ENCODE results near the gene ZC3H18.

The ZC3H18 gene

DNA sequence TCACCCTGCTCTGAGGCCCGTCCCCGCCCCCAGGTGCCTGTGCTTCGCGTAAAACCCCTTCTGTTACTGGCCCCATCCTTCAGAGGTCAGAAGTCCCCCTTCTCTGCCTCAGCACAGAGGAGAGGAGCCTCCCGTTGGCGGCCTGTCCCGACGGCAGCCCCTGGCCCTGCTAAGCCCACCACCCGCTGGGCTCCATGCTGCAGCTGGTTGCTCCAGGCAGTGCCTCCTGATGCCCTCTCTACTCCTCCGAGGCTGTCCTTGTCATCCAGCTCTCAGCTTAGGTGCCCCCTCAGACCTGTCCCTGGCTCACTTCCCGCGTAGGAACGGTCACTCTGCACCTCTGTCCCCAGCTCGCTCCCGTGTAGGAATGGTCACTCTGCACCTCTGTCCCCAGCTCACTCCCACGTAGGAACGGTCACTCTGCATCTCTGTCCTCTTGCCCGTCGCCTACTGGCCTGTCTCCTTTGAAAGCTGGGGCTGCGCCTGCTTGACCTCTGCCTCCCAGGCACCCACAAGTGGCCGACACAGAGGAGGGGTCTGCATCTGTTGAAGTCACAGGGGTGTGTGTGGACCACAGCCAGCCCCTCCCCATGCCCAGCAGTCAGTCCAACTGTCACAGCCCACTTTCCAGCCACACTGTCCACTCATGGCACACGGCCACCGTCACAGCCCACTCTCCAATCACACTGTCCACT is 31.7 kb upstream of the ZC3H18 start:
- no peak for DNase-seq (ENCODE audit: low read depth)
- H3K4me3 ChIP-seq (ENCODE audit: low read depth, low read length) = no peak overlapping the region
- TF ChIP-seq, protein P1, sequence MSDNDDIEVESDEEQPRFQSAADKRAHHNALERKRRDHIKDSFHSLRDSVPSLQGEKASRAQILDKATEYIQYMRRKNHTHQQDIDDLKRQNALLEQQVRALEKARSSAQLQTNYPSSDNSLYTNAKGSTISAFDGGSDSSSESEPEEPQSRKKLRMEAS (IDR thresholded peaks at IDR 0.05; ENCODE audit: low read depth, low read length) = no peak
- TF ChIP-seq MYC (IDR thresholded peaks at IDR 0.05; ENCODE audit: low read depth, low read length) (no peak), POLR2A (IDR thresholded peaks at IDR 0.05; ENCODE audit: extremely low read depth, insufficient read length) (no peak)
- TF ChIP-seq, protein P2, sequence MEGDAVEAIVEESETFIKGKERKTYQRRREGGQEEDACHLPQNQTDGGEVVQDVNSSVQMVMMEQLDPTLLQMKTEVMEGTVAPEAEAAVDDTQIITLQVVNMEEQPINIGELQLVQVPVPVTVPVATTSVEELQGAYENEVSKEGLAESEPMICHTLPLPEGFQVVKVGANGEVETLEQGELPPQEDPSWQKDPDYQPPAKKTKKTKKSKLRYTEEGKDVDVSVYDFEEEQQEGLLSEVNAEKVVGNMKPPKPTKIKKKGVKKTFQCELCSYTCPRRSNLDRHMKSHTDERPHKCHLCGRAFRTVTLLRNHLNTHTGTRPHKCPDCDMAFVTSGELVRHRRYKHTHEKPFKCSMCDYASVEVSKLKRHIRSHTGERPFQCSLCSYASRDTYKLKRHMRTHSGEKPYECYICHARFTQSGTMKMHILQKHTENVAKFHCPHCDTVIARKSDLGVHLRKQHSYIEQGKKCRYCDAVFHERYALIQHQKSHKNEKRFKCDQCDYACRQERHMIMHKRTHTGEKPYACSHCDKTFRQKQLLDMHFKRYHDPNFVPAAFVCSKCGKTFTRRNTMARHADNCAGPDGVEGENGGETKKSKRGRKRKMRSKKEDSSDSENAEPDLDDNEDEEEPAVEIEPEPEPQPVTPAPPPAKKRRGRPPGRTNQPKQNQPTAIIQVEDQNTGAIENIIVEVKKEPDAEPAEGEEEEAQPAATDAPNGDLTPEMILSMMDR (IDR thresholded peaks at IDR 0.05; ENCODE audit: low read depth, low read length) = no peak

DNA sequence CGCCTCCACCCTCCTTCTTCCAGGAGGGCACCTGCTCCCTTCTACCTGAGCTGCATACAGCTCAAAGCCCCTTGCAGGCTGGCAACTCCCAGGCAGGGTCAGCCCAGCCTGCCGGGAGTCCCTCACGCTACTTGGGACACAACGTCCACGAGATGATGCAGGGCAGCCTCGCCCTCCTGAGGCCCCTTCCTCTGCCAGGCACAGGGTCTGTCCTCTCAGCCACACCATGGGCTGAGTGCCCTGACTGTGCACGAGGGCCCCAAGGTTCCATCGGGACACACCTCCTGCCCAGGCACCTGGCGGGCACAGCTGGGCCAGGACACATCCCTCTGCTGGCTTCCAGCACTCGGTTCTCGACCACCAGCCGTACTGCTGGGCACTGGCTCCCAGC is 30.9 kb upstream of the ZC3H18 start:
- TF ChIP-seq, protein P2 (IDR thresholded peaks at IDR 0.05; ENCODE audit: low read depth, low read length) = no peak
- TF ChIP-seq MYC (IDR thresholded peaks at IDR 0.05; ENCODE audit: low read depth, low read length) (no peak), POLR2A (IDR thresholded peaks at IDR 0.05; ENCODE audit: extremely low read depth, insufficient read length) (no peak)
- TF ChIP-seq, protein P1 (IDR thresholded peaks at IDR 0.05; ENCODE audit: low read depth, low read length) = no peak
- no peak for DNase-seq (ENCODE audit: low read depth)
- H3K4me3 ChIP-seq (ENCODE audit: low read depth, low read length) = no peak overlapping the region

DNA sequence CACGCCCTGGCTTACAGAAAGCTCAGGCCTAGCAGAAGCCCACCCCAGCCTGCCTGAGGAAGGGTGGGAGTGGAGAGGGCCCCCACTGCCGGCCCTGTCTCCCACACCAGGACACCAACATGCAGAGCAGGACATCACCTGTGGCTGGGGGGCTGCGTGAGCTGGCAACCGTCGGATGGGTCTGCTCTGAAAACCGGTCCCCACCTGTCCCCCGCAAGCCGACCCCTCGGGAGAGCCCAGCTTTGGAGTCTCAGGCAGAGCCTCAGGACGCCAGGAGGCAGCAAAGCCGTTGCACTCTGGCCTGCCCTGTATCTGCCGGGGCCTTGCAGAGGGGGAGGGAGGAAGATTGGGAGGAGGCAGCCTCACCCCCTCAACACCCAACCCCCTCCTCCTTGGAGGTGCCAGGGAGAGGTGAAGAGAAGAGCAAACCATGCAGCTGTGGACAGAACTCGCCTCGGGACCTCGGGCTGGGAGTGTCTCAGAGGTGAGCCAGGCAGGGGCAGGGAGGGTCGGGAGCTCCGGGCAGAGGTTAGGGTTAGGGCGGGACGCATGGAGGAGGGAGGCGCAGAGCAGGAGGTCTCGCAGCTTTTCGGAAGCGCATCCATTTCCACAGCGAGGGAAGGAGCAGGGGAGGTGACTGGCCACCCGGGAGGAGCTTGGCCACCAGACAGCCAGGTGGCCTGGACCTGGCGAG is 30.4 kb upstream of the ZC3H18 start:
- H3K4me3 ChIP-seq (ENCODE audit: low read depth, low read length) = no peak overlapping the region
- DNase-seq (ENCODE audit: low read depth) = no peak
- TF ChIP-seq MYC (IDR thresholded peaks at IDR 0.05; ENCODE audit: low read depth, low read length) (no peak), POLR2A (IDR thresholded peaks at IDR 0.05; ENCODE audit: extremely low read depth, insufficient read length) (no peak)
- TF ChIP-seq, protein P1 (IDR thresholded peaks at IDR 0.05; ENCODE audit: low read depth, low read length) = no peak
- TF ChIP-seq, protein P2 (IDR thresholded peaks at IDR 0.05; ENCODE audit: low read depth, low read length) = no peak

DNA sequence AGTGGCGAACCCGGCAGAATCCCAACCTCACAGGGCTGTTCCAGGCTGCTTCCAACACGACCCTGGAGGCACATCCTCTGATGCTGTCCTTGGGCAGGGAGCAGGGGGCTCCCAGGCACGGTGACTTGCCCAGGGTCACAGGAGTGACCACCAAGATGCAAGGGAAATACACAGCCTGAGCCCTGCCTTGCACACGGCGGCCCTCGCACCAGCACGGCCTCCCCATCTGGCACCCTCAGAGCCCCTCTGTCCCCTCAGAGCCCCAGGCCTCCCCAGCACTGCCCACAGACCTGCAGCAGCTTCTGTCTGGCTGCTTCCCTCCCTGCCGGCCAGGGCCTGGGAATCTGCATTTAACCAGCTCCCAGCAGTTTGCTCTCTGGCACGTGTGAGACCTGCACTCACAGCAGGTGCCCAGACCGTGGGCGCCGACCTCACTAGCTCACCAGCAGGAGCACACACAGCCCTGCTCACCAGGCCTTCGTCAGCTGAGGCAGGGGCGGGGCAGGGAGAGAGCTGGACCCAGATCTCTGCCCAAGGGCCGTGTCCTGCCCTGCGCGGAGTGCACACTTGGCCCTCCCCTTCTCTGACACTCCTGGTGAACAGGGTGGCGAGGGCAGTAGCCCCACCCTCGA is 29.7 kb upstream of the ZC3H18 start:
- DNase-seq (ENCODE audit: low read depth) = no peak
- TF ChIP-seq, protein P1 (IDR thresholded peaks at IDR 0.05; ENCODE audit: low read depth, low read length) = no peak
- no peak for TF ChIP-seq MYC (IDR thresholded peaks at IDR 0.05; ENCODE audit: low read depth, low read length)
- TF ChIP-seq, protein P2 (IDR thresholded peaks at IDR 0.05; ENCODE audit: low read depth, low read length) = no peak
- no peak for TF ChIP-seq POLR2A (IDR thresholded peaks at IDR 0.05; ENCODE audit: extremely low read depth, insufficient read length)
- H3K4me3 ChIP-seq (ENCODE audit: low read depth, low read length) = no peak overlapping the region

DNA sequence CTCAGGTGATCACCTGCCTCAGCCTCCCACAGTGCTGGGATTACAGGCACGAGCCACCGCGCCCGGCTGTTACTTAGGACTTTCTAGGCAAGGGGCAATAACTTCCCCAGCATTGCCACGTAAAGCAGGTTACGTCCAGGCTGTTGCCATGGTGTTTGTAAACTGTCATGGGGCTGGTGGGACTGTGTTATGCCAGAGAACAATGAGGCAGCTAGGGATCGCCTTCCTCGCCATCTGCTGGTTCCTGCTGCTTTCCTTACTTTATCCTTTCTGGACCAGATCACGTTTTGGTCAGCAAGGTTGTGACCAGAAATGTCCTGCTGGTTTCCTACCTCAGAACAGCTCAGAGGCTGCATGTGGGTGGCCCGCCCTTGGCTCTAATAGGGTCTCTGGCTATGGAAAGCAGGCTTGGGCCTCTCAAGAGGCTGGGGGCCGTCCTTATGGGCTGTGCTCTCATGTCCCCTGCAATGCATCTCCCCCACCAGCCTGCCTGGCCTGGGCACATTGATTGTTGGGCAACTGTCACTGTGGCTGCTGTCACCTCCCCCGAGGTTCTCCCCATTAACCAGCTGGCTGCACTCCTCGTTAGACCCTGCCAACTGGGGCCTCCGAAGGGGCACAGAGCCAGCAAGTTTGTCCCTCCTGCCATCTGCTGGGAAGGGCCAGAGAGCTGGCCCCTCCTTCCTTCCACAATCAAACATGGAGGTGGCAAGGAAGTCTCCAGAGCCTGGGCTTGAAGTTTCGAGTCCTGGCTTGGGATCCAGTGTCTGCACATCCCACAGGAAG is 28.2 kb upstream of the ZC3H18 start:
- TF ChIP-seq MYC (IDR thresholded peaks at IDR 0.05; ENCODE audit: low read depth, low read length) (no peak), POLR2A (IDR thresholded peaks at IDR 0.05; ENCODE audit: extremely low read depth, insufficient read length) (no peak)
- TF ChIP-seq, protein P2 (IDR thresholded peaks at IDR 0.05; ENCODE audit: low read depth, low read length) = no peak
- TF ChIP-seq, protein P1 (IDR thresholded peaks at IDR 0.05; ENCODE audit: low read depth, low read length) = no peak
- no peak overlapping the region for H3K4me3 ChIP-seq (ENCODE audit: low read depth, low read length)
- DNase-seq (ENCODE audit: low read depth) = no peak

Measured in NB4 (cell line).